ENCODE measurements around the gene CELSR1.

The CELSR1 gene

GRCh38 chr22:46577368-46578249 is 40.2 kb upstream of the CELSR1 start:
- Histone ChIP-seq H3K14ac (ENCODE audit: low read length) (peak overlapping the region; percentile 84), H3K23ac (ENCODE audit: low read depth, low read length, poor library complexity) (peak overlapping the region; percentile 8), H3K79me1 (ENCODE audit: low read depth, low read length) (peaks cover 7% of the 10 kb centered on the region), H3K9ac (ENCODE audit: low read depth, low read length, poor library complexity) (peak overlapping the region; percentile 92), H3K4ac (ENCODE audit: low read length) (no peak overlapping the region), H2BK15ac (ENCODE audit: low read length) (no peak overlapping the region), H4K8ac (ENCODE audit: low read depth, low read length) (no peak overlapping the region), H3K4me2 (ENCODE audit: insufficient read depth, low read length, poor library complexity, severe bottlenecking) (peak overlapping the region; percentile 84), H3K36me3 (replicated peaks in 1 of 2; ENCODE audit: control insufficient read depth in 2 of 2, insufficient read depth in 2 of 2, low read length in 2 of 2) (no peaks in the 10 kb centered on the region), H2BK12ac (ENCODE audit: low read length) (no peak overlapping the region), H2BK5ac (ENCODE audit: low read length) (peak overlapping the region; percentile 11), H3K9me3 (replicated peaks in 1 of 2; ENCODE audit: control insufficient read depth in 2 of 2, insufficient read depth in 1 of 2, low read depth in 1 of 2, low read length in 2 of 2) (peaks cover 2 to 4% of the 10 kb centered on the region in 2 donors), H3K27ac (replicated peaks; ENCODE audit: low read length) (no peak overlapping the region), H3K4me3 (ENCODE audit: low read length in 2 of 2) (peak overlapping the region; percentile 73 to 84), H3K4me1 (ENCODE audit: control insufficient read depth in 2 of 2, insufficient read depth in 1 of 2, low read depth in 1 of 2, low read length in 2 of 2) (peaks cover 17 to 29% of the 10 kb centered on the region in 2 donors), H2AK5ac (ENCODE audit: low read depth, low read length) (peak overlapping the region; percentile 90), H3K18ac (ENCODE audit: low read length) (peak overlapping the region; percentile 95), H3K27me3 (ENCODE audit: control insufficient read depth in 3 of 3, insufficient read depth in 3 of 3, low read depth in 1 of 3, low read length in 3 of 3) (peaks cover 0 to 27% (median 18%) of the 10 kb centered on the region in 3 experiments), H2AFZ (ENCODE audit: low read length) (peak overlapping the region; percentile 73), H4K91ac (ENCODE audit: low read depth, low read length, poor library complexity) (no peak overlapping the region), H2BK120ac (ENCODE audit: low read depth, low read length) (no peak overlapping the region)
- WGBS, 2 donors (ENCODE audit: extremely low coverage in 2 of 2, insufficient read length in 2 of 2, insufficient replicate concordance in 1 of 2) = no CpG with 5 or more reads among the region's 65 CpGs
- no peak for DNase-seq (ENCODE audit: low spot score)

GRCh38 chr22:46576556-46577367 is 39.3 kb upstream of the CELSR1 start:
- no peak overlapping the region for H3K27ac ChIP-seq (replicated peaks; ENCODE audit: low read length)
- peak overlapping the region; percentile 77 for H2BK5ac ChIP-seq (ENCODE audit: low read length)
- peak overlapping the region; percentile 87 for H3K4me2 ChIP-seq (ENCODE audit: insufficient read depth, low read length, poor library complexity, severe bottlenecking)
- H3K9ac ChIP-seq (ENCODE audit: low read depth, low read length, poor library complexity) = peak overlapping the region; percentile 92
- peak overlapping the region; percentile 15 for H2BK15ac ChIP-seq (ENCODE audit: low read length)
- WGBS, 2 donors (ENCODE audit: extremely low coverage in 2 of 2, insufficient read length in 2 of 2, insufficient replicate concordance in 1 of 2) = no CpG with 5 or more reads among the region's 142 CpGs
- H2BK12ac ChIP-seq (ENCODE audit: low read length) = no peak overlapping the region
- H3K4me3 ChIP-seq (ENCODE audit: low read length in 2 of 2) = peak overlapping the region; percentile 73 to 88
- H4K8ac ChIP-seq (ENCODE audit: low read depth, low read length) = no peak overlapping the region
- peaks cover 7 to 12% of the 10 kb centered on the region in 2 donors for H3K9me3 ChIP-seq (replicated peaks in 1 of 2; ENCODE audit: control insufficient read depth in 2 of 2, insufficient read depth in 1 of 2, low read depth in 1 of 2, low read length in 2 of 2)
- H2AK5ac ChIP-seq (ENCODE audit: low read depth, low read length) = peak overlapping the region; percentile 95
- H3K27me3 ChIP-seq (ENCODE audit: control insufficient read depth in 3 of 3, insufficient read depth in 3 of 3, low read depth in 1 of 3, low read length in 3 of 3) = peaks cover 0 to 29% (median 18%) of the 10 kb centered on the region in 3 experiments
- H3K36me3 ChIP-seq (replicated peaks in 1 of 2; ENCODE audit: control insufficient read depth in 2 of 2, insufficient read depth in 2 of 2, low read length in 2 of 2) = no peaks in the 10 kb centered on the region
- peak; percentile 55 for DNase-seq (ENCODE audit: low spot score)
- peak overlapping the region; percentile 97 for H3K18ac ChIP-seq (ENCODE audit: low read length)
- H3K79me1 ChIP-seq (ENCODE audit: low read depth, low read length) = peaks cover 7% of the 10 kb centered on the region
- peaks cover 17 to 25% of the 10 kb centered on the region in 2 donors for H3K4me1 ChIP-seq (ENCODE audit: control insufficient read depth in 2 of 2, insufficient read depth in 1 of 2, low read depth in 1 of 2, low read length in 2 of 2)
- H3K23ac ChIP-seq (ENCODE audit: low read depth, low read length, poor library complexity) = peak overlapping the region; percentile 68
- H3K14ac ChIP-seq (ENCODE audit: low read length) = peak overlapping the region; percentile 58
- H3K4ac ChIP-seq (ENCODE audit: low read length) = peak overlapping the region; percentile 41
- H4K91ac ChIP-seq (ENCODE audit: low read depth, low read length, poor library complexity) = no peak overlapping the region
- H2BK120ac ChIP-seq (ENCODE audit: low read depth, low read length) = peak overlapping the region; percentile 51
- peak overlapping the region; percentile 84 for H2AFZ ChIP-seq (ENCODE audit: low read length)

- Histone ChIP-seq H3K36me3 (replicated peaks in 1 of 2; ENCODE audit: control insufficient read depth in 2 of 2, insufficient read depth in 2 of 2, low read length in 2 of 2) (no peaks in the 10 kb centered on the region), H4K91ac (ENCODE audit: low read depth, low read length, poor library complexity) (no peak overlapping the region), H2BK120ac (ENCODE audit: low read depth, low read length) (peak overlapping the region; percentile 51), H4K8ac (ENCODE audit: low read depth, low read length) (no peak overlapping the region), H3K4me1 (ENCODE audit: control insufficient read depth in 2 of 2, insufficient read depth in 1 of 2, low read depth in 1 of 2, low read length in 2 of 2) (peaks cover 17 to 21% of the 10 kb centered on the region in 2 donors), H3K27ac (replicated peaks; ENCODE audit: low read length) (no peak overlapping the region), H2BK12ac (ENCODE audit: low read length) (no peak overlapping the region), H3K9ac (ENCODE audit: low read depth, low read length, poor library complexity) (peak overlapping the region; percentile 88), H3K4me3 (ENCODE audit: low read length in 2 of 2) (peak overlapping the region; percentile 73 to 88), H2BK15ac (ENCODE audit: low read length) (peak overlapping the region; percentile 15), H3K18ac (ENCODE audit: low read length) (peak overlapping the region; percentile 97), H2AK5ac (ENCODE audit: low read depth, low read length) (peak overlapping the region; percentile 95), H3K79me1 (ENCODE audit: low read depth, low read length) (peaks cover 7% of the 10 kb centered on the region), H3K4me2 (ENCODE audit: insufficient read depth, low read length, poor library complexity, severe bottlenecking) (peak overlapping the region; percentile 87), H3K23ac (ENCODE audit: low read depth, low read length, poor library complexity) (peak overlapping the region; percentile 68), H3K9me3 (replicated peaks in 1 of 2; ENCODE audit: control insufficient read depth in 2 of 2, insufficient read depth in 1 of 2, low read depth in 1 of 2, low read length in 2 of 2) (peaks cover 5 to 17% of the 10 kb centered on the region in 2 donors), H3K27me3 (ENCODE audit: control insufficient read depth in 3 of 3, insufficient read depth in 3 of 3, low read depth in 1 of 3, low read length in 3 of 3) (peaks cover 0 to 29% (median 18%) of the 10 kb centered on the region in 3 experiments), H2BK5ac (ENCODE audit: low read length) (peak overlapping the region; percentile 77), H3K14ac (ENCODE audit: low read length) (peak overlapping the region; percentile 58), H3K4ac (ENCODE audit: low read length) (peak overlapping the region; percentile 41), H2AFZ (ENCODE audit: low read length) (peak overlapping the region; percentile 84)
- WGBS, 2 donors (ENCODE audit: extremely low coverage in 2 of 2, insufficient read length in 2 of 2, insufficient replicate concordance in 1 of 2) = no CpG with 5 or more reads among the region's 10 CpGs
- DNase-seq (ENCODE audit: low spot score) = no peak
Measured at GRCh38 chr22:46575911-46576555, 38.6 kb upstream of the CELSR1 start.

All from neuronal stem cell (in vitro differentiated cells).